PC-9 (cell line): ENCODE results near the gene METTL18.

Source experiments
- EZH2 ChIP-seq: fragments of 200-600 bp; sonication (generic); IDR thresholded peaks from 2 replicates; pipeline ENCODE4 v1.8.0; 2017; ENCODE audit warnings: antibody characterized with exemption, low read depth
- TF ChIP-seq, protein P1 (sequence below): fragments of 200-600 bp; sonication (generic); conservative IDR thresholded peaks from 2 replicates; pipeline ENCODE4 v1.6.1; 2017; ENCODE audit warnings: mixed run types, antibody characterized with exemption, mild to moderate bottlenecking, moderate library complexity

DNA sequence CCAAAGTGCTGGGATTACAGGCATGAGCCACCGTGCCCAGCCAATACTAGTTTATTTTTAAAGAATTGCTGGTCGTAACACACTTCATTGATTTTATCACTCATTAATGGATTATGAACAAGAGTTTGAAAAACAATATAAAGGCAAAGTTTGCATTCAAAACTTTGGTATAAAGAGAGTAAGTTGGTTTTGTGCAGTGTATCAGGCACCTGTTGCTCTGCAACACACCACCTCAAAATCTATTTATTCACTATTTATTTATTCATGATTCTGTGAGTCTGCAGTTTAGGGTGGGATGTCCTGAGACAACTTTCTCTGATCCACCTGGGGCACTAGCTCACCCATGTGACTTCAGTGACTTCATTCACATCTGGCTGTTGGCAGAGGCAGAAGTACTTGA lies 10.2 kb upstream of the METTL18 start:
- TF ChIP-seq, protein P1, sequence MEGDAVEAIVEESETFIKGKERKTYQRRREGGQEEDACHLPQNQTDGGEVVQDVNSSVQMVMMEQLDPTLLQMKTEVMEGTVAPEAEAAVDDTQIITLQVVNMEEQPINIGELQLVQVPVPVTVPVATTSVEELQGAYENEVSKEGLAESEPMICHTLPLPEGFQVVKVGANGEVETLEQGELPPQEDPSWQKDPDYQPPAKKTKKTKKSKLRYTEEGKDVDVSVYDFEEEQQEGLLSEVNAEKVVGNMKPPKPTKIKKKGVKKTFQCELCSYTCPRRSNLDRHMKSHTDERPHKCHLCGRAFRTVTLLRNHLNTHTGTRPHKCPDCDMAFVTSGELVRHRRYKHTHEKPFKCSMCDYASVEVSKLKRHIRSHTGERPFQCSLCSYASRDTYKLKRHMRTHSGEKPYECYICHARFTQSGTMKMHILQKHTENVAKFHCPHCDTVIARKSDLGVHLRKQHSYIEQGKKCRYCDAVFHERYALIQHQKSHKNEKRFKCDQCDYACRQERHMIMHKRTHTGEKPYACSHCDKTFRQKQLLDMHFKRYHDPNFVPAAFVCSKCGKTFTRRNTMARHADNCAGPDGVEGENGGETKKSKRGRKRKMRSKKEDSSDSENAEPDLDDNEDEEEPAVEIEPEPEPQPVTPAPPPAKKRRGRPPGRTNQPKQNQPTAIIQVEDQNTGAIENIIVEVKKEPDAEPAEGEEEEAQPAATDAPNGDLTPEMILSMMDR, result no peak
- no peak for TF ChIP-seq EZH2
